Stimulated activated effector memory CD8-positive, alpha-beta T cell treated with anti-CD3 and anti-CD28 coated beads, Interleukin-12 subunit alpha, Interleukin-12 subunit beta, amount 100 ng/mL, for 72 hours (primary cell): Measurements from ENCODE around the gene TRAM2.

Source experiments
- ATAC-seq: fragments of 150-1000 bp; cut with Tn5 transposase; 2 replicates; pipeline ENCODE4 v1.10.0; 2021
- DNase-seq, 2 donors: peaks; one replicate each; pipeline ENCODE4 v3.0.0; 2021 to 2022; ENCODE audit warnings: low spot score in 2 of 2
- H3K27ac Mint-ChIP-seq: one replicate; pipeline ENCODE4 v1.8.0; 2022; ENCODE audit warnings: mild to moderate bottlenecking, mixed read lengths
- H3K36me3 Mint-ChIP-seq: one replicate; pipeline ENCODE4 v1.8.0; 2022; ENCODE audit warnings: mild to moderate bottlenecking, mixed read lengths
- H3K4me1 Mint-ChIP-seq: one replicate; pipeline ENCODE4 v1.8.0; 2022; ENCODE audit warnings: mixed read lengths
- H3K4me3 Mint-ChIP-seq: one replicate; pipeline ENCODE4 v1.8.0; 2022; ENCODE audit warnings: mild to moderate bottlenecking, mixed read lengths
- H3K9me3 Mint-ChIP-seq: one replicate; pipeline ENCODE4 v1.8.0; 2022; ENCODE audit warnings: mixed read lengths

Gene TRAM2

DNA sequence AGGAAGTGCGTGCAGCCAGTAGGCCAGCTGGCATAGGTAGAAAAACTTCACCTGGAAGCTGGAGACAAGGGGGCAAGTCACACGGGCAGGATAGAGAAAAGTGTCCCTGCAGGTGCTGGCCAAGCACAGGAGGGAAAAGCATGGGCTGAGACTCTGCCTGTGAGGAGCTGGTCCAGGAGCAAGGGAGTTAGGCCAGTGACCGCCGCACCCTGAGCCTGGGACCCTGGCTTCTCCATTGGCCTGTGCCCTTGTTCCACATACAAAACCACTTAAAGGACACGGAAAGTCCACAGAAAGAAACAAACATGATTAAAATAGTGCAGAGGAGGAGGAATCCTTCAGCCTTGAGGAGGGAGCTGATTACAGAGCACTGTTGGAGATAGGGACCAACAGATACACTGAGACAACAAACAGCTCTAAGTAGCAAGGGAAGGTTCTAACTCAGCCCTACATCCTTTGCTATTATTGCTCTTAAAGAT is 68.6 kb downstream of the TRAM2 start:
- Mint-ChIP-seq H3K4me1 (no peaks in the 10 kb centered on the region), H3K27ac (peak overlapping the region; percentile 72), H3K4me3 (no peak overlapping the region), H3K36me3 (peaks cover 11% of the 10 kb centered on the region), H3K9me3 (no peaks in the 10 kb centered on the region)
- ATAC-seq (no peak), DNase-seq (no peak)

DNA sequence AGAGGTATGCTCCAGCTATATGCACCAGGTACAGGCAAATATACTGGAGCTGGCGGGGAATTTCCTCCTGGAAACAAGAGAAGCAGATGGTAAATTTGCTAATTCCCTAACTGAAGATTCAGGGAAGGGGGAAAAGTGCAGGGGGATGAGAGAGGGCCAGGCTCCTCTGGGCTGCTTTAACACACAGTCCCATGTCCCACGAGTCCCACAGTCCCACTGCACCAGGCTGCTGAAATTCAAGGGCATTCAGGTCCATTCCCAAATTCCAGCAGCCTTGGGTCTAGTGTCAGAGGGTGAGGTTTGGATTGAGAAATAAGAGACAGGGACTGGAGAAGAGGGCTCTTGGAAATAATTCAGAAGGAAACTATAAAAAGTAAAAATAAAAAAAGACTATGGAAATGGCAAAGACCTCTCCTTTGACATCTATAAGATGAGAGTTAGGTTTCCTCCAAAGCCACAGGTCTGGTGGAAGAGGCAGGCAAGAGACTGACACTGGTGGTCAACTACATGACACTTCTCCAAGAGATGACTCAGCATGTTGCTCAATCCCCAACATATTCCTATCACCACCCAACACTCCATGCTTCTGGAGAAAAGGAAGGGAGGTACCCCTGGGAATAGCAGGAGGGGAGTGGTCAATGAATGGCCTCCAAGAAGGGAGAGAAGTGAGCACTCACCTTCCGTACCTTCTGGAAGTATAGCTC is 69.2 kb downstream of the TRAM2 start:
- Mint-ChIP-seq H3K4me1 (no peaks in the 10 kb centered on the region), H3K9me3 (no peaks in the 10 kb centered on the region), H3K36me3 (peaks cover 9% of the 10 kb centered on the region), H3K27ac (peak overlapping the region; percentile 72), H3K4me3 (no peak overlapping the region)
- DNase-seq (no peak), ATAC-seq (no peak)

DNA sequence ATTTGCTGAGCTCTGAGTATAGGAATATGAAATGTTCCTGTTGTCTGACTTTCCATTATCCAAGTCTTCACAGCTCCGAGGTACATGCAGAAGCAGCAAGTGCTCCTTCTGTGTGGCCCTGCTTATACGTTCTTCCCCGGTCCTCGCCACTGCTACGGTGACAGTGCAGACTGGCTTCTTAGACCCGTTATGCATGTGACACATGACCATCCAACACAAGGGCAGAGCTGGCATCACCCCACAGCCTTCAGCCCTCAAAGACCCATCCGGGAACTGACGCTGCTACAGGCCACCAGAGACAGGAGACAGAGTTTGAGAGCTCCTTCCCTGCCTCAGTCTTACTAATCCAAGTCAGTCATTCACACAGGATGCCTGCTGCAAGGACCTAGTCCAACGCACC is 70.4 kb downstream of the TRAM2 start:
- Mint-ChIP-seq H3K36me3 (peaks cover 9% of the 10 kb centered on the region), H3K4me1 (no peaks in the 10 kb centered on the region)
- no peak for ATAC-seq

DNA sequence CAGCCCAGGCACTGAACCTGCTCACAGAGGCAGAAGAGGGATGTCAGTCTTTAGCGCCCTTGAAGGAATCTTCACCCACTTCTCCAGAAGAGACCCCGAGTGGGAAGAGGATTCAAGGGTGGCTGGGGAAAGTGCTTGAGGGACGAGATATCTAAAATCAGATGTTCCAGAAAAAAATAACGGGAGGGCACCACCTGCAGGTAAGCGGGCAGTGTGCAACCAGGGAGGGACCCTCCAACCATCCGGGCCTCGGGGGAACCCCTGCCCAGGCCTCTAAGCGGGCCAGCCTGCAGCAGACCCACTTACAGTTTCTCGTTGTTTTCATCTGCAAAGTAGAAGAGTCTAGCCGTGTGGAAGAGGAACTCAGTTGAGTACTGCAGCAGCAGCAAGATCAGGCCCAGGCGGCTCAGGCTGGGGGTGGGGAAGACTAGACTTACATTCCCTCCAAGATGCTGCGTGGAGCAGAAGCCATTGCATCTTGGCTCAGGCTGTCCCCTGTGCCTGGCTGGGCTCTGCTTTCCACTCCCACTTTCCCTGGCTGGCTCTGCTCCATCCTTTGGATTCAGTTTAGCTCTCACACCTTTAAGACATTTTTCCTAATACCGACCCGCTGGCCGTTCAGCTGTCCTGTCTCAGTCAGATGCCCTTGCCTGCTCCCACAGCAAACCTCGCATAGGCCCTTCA is 71.0 kb downstream of the TRAM2 start:
- ATAC-seq (no peak), DNase-seq (no peak)
- H3K4me3 Mint-ChIP-seq: no peak overlapping the region
- H3K4me1 Mint-ChIP-seq: no peaks in the 10 kb centered on the region
- no peak overlapping the region for H3K27ac Mint-ChIP-seq
- H3K36me3 Mint-ChIP-seq: peaks cover 9% of the 10 kb centered on the region
- H3K9me3 Mint-ChIP-seq: no peaks in the 10 kb centered on the region

More for the DNA sequence above, 70.4 kb downstream of the TRAM2 start:
- H3K27ac Mint-ChIP-seq: no peak overlapping the region
- no peaks in the 10 kb centered on the region for H3K9me3 Mint-ChIP-seq
- H3K4me3 Mint-ChIP-seq: no peak overlapping the region
- DNase-seq: no peak

DNA sequence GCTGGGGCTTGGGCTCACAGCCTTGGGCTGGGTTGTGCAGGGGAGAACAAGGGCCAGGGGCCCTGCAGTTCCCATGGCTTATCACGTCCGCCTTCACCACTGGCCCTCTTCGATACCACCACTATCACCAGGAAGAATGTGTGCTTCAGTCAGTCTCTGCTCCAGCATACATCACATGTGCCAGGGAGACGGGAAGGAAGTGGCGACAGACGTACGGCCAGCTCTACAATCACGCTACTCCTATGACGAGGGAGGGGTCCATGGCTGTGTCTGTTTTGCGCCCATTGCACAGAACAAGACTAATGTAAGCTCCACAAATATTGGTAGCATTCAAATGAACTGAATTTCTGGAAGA is 72.1 kb downstream of the TRAM2 start:
- Mint-ChIP-seq H3K9me3 (no peaks in the 10 kb centered on the region), H3K4me1 (no peaks in the 10 kb centered on the region), H3K27ac (no peak overlapping the region), H3K36me3 (peaks cover 9% of the 10 kb centered on the region), H3K4me3 (no peak overlapping the region)
- no peak for DNase-seq
- no peak for ATAC-seq

DNA sequence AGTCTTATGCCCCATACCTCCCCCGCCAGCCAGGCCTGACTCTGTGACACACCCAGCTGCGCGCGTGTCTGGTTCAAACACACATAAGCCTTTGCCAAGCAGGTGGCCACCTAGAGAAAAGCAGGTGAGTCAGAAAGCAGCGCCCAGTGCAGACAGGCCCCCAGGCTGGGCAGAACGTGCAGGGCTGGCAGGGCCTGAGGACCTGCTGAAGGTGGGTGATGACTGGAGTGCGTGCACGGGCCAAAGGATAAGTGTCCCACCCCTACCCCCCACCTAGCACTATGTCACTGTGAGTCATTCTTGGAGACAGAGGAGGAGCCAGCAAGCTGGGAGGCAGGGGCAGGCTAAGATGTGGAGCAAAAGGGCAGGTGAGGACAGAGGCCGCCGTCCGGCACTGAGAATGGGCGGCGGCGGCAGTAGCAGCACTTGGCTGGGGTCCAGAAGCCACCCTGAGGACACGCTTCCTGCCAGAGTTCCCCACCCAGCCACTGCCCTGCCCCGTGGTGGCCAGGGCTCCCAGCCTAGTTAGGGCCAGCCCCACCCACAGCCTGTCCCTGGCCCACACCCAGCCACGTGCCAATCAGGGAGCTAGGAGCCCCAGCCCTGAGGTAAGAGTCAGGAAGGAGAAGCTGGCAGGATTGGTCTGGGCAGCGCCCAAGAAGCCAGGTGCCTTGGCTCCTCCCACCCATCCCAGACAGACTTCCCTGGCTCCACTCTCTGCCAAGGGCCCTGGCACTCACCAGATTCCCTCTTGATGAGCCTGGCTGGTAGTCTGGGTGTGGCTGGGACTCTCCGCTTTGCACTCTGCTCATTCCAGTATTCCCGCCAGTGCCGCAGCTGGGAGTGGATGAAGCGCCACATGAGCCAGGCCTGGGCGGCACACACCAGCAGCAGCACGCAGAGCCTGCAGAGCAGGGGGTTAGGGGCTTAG is 72.7 kb downstream of the TRAM2 start:
- H3K4me3 Mint-ChIP-seq: no peak overlapping the region
- DNase-seq (no peak), ATAC-seq (no peak)
- no peaks in the 10 kb centered on the region for H3K4me1 Mint-ChIP-seq
- H3K27ac Mint-ChIP-seq: no peak overlapping the region
- H3K9me3 Mint-ChIP-seq: no peaks in the 10 kb centered on the region
- H3K36me3 Mint-ChIP-seq: peaks cover 9% of the 10 kb centered on the region

DNA sequence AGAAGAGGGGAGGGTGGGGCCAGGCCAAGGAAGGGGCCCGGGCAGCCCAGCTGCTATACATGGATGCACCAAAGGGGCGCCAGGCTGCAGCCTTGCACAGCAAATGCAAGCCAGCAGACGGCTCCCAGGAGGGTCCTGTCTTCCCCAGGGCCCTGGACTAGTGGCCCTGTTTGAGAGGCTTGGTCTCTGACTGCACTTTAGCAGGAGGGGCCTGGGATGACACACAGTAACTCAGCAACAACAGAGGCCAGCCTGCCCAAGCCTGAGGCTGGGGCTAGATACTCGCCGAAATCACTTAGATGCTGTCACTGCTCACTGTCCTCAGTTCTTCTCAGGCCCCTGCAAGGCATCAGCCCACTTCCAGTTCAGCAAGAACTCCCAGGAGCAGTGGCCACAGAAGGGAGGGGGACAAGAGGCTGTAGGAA is 73.5 kb downstream of the TRAM2 start:
- Mint-ChIP-seq H3K27ac (no peak overlapping the region), H3K36me3 (peaks cover 4% of the 10 kb centered on the region)

DNA sequence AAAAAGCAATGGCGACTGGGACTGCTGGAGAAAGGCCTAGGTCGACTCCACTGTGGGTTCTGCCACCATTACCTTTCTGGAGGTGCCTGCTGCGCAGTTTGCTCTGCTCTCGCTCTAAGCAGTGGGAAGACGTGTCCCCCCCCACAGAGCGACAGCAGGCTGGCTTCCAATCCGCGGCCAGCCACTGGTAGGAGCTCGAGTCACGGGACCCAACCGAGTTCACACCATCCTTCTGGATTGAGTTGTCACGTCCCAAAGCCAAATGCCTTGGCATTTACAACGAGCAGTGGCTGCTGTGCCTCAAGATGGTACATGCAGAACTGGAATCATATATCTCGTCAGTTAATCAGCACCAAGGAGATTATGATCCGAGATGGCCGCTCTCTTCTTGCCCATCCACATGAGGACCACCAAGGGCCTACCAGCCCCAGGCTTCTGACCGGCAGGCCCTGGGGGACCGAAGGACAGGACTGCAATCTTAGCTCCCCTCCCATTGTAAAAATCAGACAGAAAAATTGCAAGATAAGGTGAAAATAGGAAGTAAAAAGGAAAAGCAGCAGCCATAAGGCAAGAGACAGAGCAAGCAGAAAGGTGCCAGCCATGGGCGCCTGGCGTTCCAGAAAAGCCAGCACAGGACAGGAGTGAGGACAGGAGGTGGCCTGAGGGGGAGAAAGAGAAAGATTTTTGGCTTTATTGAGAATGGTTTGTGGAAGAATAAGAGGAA is 74.4 kb downstream of the TRAM2 start:
- H3K4me1 Mint-ChIP-seq: no peaks in the 10 kb centered on the region
- ATAC-seq: no peak
- H3K27ac Mint-ChIP-seq: peak overlapping the region; percentile 55
- H3K9me3 Mint-ChIP-seq: no peaks in the 10 kb centered on the region
- no peak overlapping the region for H3K4me3 Mint-ChIP-seq
- H3K36me3 Mint-ChIP-seq: no peaks in the 10 kb centered on the region
- DNase-seq: no peak

More for the DNA sequence above, 73.5 kb downstream of the TRAM2 start:
- no peak for ATAC-seq
- no peaks in the 10 kb centered on the region for H3K9me3 Mint-ChIP-seq
- no peak overlapping the region for H3K4me3 Mint-ChIP-seq
- DNase-seq: no peak
- no peaks in the 10 kb centered on the region for H3K4me1 Mint-ChIP-seq

DNA sequence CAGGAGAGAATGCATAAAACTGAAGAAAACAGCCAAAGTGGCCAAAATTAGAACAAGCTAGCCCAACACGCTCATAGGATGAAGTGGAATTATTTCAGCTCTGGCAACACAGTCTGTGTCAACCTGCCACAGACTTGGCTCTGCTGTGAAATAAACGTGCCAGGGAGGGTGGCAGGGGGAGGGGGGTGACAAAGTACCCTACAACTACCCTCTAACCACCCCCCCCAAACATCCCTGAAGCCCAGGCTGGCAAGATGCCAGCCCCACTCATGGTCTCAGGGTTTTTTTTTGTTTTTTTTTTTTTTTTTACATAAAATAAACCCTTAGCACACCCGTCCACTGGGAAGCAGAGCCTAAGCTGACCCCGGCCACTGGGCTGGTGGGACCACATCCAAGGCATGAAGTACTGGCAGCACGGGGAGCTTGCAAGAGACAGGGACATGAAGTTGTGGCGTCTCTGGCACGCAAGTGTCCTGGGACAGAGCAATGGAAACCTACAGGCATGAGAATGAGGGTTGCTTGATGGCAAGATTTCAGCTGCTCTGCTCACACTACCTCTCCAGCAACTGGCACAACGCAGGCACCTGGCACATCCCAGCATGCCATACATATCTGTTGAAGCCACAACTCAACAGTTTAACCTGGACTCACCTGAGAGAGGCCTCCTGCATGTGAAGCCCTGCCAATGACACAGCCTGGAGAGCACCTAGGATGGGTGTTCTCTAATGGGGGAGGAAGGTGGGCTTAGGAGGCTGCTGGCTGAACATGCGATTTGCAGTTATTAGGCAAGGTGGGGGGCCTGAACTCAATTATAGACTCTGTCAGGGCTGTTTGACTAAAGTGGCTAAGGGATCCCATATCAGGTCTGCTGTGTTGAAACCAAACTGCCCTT is 76.4 kb downstream of the TRAM2 start:
- peak overlapping the region; percentile 43 for H3K27ac Mint-ChIP-seq
- ATAC-seq (no peak), DNase-seq (no peak)
- no peaks in the 10 kb centered on the region for H3K9me3 Mint-ChIP-seq
- no peaks in the 10 kb centered on the region for H3K36me3 Mint-ChIP-seq
- no peaks in the 10 kb centered on the region for H3K4me1 Mint-ChIP-seq
- no peak overlapping the region for H3K4me3 Mint-ChIP-seq

DNA sequence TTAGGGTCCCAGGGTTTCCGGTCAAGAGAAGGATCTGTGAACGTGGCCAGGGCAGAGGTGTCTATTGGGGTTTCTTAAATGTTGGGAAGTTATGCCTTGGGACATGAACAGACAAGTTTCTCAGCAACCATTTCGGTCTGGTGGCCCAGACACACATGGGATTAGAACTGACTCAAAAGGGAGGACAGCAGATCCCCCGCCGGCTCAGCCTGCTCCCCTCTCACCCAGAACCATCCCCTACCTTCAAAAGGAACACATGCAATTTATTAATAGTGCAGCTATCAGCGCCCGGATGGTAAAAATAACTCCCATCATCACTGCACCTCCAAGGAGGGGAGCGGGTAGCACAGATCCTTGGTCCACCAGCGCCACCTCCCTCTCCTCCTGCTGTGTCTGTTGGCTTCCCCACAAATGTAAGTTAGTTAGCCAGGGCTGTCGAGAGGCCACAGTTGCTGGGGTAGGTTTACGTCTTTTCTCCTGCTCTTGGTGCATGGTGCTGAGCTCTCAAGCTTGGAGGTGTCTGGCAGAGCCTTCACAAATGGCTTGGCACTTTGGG is 77.1 kb downstream of the TRAM2 start:
- DNase-seq: no peak
- H3K27ac Mint-ChIP-seq: peak overlapping the region; percentile 43
- H3K9me3 Mint-ChIP-seq: no peaks in the 10 kb centered on the region

DNA sequence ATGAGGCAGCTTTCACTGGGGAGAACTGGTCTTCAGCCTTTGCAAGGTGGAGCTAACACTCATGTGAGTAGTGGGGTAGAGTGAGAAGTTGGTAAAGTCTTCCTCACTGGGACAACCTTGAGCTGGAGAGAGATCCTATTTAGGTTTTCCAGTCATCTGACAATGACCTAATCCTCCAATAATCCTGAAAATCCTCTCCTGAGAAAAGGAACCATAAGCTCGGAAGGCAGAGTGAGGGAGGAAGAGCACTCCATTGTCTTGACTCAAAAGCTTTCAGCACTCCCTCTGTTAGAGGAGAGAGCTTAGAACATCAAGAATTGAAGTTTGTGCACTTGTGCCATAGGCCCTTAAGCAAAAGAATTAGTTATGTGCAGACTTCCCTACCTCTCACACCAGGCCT is 77.8 kb downstream of the TRAM2 start:
- DNase-seq (no peak), ATAC-seq (no peak)
- H3K4me1 Mint-ChIP-seq: peaks cover 2% of the 10 kb centered on the region
- H3K27ac Mint-ChIP-seq: peak overlapping the region; percentile 43
- no peaks in the 10 kb centered on the region for H3K9me3 Mint-ChIP-seq
- no peaks in the 10 kb centered on the region for H3K36me3 Mint-ChIP-seq
- H3K4me3 Mint-ChIP-seq: no peak overlapping the region

More for the DNA sequence above, 77.1 kb downstream of the TRAM2 start:
- Mint-ChIP-seq H3K4me3 (no peak overlapping the region), H3K4me1 (no peaks in the 10 kb centered on the region), H3K36me3 (no peaks in the 10 kb centered on the region)
- no peak for ATAC-seq

DNA sequence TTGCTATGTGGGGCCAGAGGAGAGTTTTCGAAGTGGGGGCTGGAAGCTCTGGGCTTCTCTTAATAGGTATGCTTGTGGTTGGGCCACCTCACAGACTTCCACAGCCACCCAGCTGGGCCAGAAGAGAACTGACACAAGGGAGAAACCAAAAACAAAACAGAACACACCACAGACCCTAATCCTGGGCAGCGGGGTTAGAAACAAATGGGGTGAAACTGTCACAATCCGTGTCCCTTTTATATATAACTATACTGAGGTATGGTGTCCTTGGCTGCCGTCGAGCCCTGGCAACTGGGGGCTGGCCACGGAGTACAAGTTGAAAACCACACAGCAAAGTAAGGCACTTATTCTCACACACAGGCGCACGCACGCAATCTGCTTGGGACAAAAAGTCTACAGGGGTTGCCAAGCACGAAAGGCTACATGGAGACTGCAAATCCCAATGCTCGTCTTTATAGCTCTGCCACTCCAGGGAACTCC is 78.3 kb downstream of the TRAM2 start:
- DNase-seq (no peak), ATAC-seq (no peak)
- no peaks in the 10 kb centered on the region for H3K36me3 Mint-ChIP-seq
- no peak overlapping the region for H3K4me3 Mint-ChIP-seq
- H3K4me1 Mint-ChIP-seq: peaks cover 6% of the 10 kb centered on the region
- H3K27ac Mint-ChIP-seq: no peak overlapping the region
- H3K9me3 Mint-ChIP-seq: no peaks in the 10 kb centered on the region

DNA sequence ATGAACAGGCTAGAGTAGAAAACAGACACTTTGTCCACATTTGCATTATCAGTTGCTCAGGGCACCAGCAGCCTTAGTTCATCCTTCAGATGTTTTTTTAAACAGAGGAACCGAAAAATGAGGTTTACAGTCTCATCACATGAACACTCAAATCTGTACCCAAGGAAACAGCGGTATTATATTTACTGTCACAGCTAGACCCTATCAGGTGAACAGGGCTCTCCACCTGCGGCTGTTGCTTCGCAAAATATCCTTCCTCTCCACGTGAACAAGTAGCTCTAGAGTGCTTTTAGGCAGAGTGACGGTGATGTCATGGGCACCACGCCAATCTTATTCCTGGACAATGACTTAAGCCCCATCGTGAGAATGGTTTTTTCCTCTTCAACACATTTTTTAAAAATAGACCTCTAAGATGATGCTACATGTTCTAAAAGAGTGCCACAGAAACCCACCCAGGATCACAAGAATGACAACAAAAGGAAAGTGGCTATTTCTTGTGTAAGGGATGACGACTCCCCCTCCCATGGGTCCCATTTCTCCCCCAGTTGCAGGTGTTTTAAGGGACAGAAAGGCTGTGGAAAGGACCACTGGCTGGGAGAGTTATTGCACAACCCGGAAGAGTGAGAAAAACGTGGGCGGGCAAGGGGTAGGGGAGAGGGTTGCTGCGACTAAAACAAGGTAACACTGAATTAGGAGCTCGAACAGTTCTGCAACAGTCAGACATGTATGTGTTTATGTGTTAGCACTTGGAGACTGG is 79.0 kb downstream of the TRAM2 start:
- H3K27ac Mint-ChIP-seq: no peak overlapping the region
- no peaks in the 10 kb centered on the region for H3K36me3 Mint-ChIP-seq
- peak; percentile 31 for ATAC-seq
- H3K4me3 Mint-ChIP-seq: no peak overlapping the region
- no peak for DNase-seq
- peaks cover 6% of the 10 kb centered on the region for H3K4me1 Mint-ChIP-seq
- H3K9me3 Mint-ChIP-seq: no peaks in the 10 kb centered on the region
